Aorta (tissue), 5 donors: ENCODE measurements around the gene TEKTIP1. TPM values are rescaled to one million over a fixed set of nuclear protein-coding genes. Genes with fewer than 3 reads are reported as not detected.

ENCODE experiments used
- ATAC-seq: fragments of 200-7000 bp; cut with Tn5 transposase; one replicate; pipeline ENCODE4 v1.9.1; 2022; ENCODE audit warnings: moderate library complexity; ENCODE audit not compliant: low FRiP score
- DNase-seq, 2 donors: peaks; one replicate each; pipeline ENCODE4 v3.0.0-alpha.2; 2020
- H3K27ac ChIP-seq, 2 donors: one replicate each; pipeline ENCODE4 v1.5.1; 2013; ENCODE audit warnings: low read length in 2 of 2, mild to moderate bottlenecking in 2 of 2, moderate library complexity in 2 of 2, control low read depth in 1 of 2, inconsistent platforms in 1 of 2, low read depth in 1 of 2
- H3K27me3 ChIP-seq, 2 donors: one replicate each; pipeline ENCODE4 v1.6.1; 2013; ENCODE audit warnings: control low read depth in 1 of 2, low read length in 1 of 2, mild to moderate bottlenecking in 1 of 2, moderate library complexity in 1 of 2; ENCODE audit not compliant: insufficient read depth in 2 of 2, control insufficient read depth in 1 of 2
- H3K36me3 ChIP-seq, 2 donors: one replicate each; pipeline ENCODE4 v1.6.1; 2013; ENCODE audit warnings: control low read depth in 1 of 2, low read length in 1 of 2, mild to moderate bottlenecking in 1 of 2; ENCODE audit not compliant: insufficient read depth in 2 of 2, control insufficient read depth in 1 of 2
- H3K4me1 ChIP-seq, 2 donors: one replicate each; pipeline ENCODE4 v1.6.1; 2013; ENCODE audit warnings: low read length in 2 of 2, control low read depth in 1 of 2, mild to moderate bottlenecking in 1 of 2, moderate library complexity in 1 of 2; ENCODE audit not compliant: insufficient read depth in 2 of 2, control insufficient read depth in 1 of 2
- H3K4me3 ChIP-seq, 2 donors: one replicate each; pipeline ENCODE4 v1.5.1; 2013; ENCODE audit warnings: low read length in 2 of 2, control low read depth in 1 of 2, mild to moderate bottlenecking in 1 of 2
- H3K9me3 ChIP-seq: one replicate; pipeline ENCODE4 v1.6.1; 2013; ENCODE audit warnings: mild to moderate bottlenecking, low read length; ENCODE audit not compliant: control insufficient read depth
- whole genome bisulfite sequencing, 2 donors: extraction: QIAGEN DNeasy Blood & Tissue Kit; methylation state at CpG; one replicate each; pipeline ENCODE4 v1.1.7; 2013; 5-methylcytosine and 5-hydroxymethylcytosine counted together
- intact Hi-C, 2 donors: fragments of 100-400 bp; cut with DNase I; formaldehyde crosslinking; loops; one replicate each; pipeline versions ENCODE4 v1.14.2 to v1.15.0; 2022
- polyA plus RNA-seq, 2 donors: library from polyadenylated mRNA; stranded (reverse); fragments of 200-250 nt; gene quantifications; one replicate each; pipeline ENCODE4 v1.2.3, GENCODE V29; 2013
- total RNA-seq, 2 donors: library from RNA; stranded (reverse); fragmentation: NEBNext Ultra II Directional; extraction: Animal tissue kit (Norgen Biotek cat#: 25700); gene quantifications; one replicate each; pipeline ENCODE4 v1.2.1, GENCODE V29; 2021
- donor health status: healthy with polysubstance abuse.
- donor health status: Bipolar disorder and iron deficiency.
- donor health status: DM: no; HTN: no; CAD: no.
- donor health status: DM: no; HTN: no; CAD: no.
- donor health status: DM: yes; HTN: yes; CAD: no.

Gene TEKTIP1
- total and polyA plus RNA-seq, 4 donors, result 0.46 to 2.4 (median 1.8) TPM; not detected in 1

DNA sequence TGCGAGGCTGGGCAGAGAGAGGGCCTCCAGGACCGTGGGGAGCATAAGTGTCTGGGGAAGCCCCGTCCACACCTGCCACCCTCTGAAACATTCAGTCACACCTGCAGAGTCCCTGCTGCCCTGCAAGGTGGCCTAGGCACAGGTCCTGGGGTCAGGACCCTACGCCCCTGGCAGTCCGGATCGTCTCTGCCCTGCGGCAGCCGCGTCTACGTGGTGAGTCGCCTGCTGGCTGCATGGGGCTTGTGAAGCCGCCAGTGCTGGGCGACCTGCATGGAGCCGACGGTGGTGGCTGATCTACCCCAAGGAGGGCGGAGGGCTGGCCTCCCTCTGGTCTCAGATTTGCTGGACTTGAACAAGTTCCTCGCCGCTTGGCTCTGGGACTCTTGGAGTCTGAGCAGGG, 19.8 kb upstream of the TEKTIP1 start:
- H3K4me1 ChIP-seq, result no peaks in the 10 kb centered on the region
- 80% methylated on average over 12 to 18 of the region's 18 CpGs for WGBS, 2 donors
- intact Hi-C loops, result no loop called here
- DNase-seq (no peak), ATAC-seq (no peak)
- no peak overlapping the region for H3K27ac ChIP-seq
- no peak overlapping the region for H3K4me3 ChIP-seq
- no peaks in the 10 kb centered on the region for H3K36me3 ChIP-seq
- no peaks in the 10 kb centered on the region for H3K9me3 ChIP-seq
- no peaks in the 10 kb centered on the region for H3K27me3 ChIP-seq

DNA sequence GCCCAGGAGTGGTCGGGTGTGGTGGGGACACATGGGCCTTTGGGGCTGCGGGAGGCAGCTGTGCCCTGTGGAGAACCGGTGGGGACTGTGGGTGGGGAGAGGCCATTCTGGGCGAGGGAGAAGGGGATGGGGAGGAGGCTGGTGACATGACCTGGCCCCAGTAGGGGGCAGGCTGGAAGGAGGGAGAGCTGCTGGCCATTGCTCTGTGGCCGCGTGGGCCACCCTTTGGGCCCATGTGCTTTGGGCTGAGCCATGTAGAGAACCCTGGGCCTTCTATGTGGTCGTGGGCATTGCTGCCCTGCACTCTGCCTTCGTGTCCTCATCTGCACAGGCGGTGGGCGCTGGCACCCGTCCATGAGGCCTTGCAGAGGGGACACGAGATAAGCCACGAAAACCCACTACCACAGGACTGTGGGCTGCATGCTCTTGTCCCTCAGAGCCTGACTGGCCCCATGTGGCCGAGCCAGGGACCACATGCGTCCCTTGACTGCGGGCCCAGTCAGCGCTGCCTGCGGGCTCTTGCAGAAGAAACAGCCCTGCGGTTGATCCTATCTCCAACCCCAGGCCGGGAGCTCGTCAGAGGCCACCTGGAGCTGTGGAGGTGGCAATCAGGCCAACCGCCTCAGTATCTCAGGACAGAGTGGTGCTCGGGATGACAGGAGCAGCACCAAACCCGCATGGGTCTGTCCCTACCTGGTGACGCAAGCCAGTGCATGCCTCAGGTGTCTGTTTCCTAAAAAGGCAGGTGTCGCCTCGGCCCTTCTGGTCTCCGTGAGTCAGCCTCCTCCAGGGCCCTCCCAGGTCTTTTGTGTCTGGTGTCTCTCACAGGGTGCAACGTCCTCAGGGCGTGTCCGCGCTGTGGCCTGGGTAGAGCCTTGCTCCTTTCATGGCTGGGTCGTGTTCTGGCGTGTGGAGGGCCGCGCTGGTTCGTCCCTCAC, 18.5 kb upstream of the TEKTIP1 start:
- intact Hi-C loops, result no loop called here
- ATAC-seq (no peak), DNase-seq (no peak)
- 83 to 85% methylated on average over 37 of the region's 37 CpGs for WGBS, 2 donors
- Histone ChIP-seq H3K9me3 (no peaks in the 10 kb centered on the region), H3K4me1 (no peaks in the 10 kb centered on the region), H3K27ac (no peak overlapping the region), H3K36me3 (no peaks in the 10 kb centered on the region), H3K27me3 (no peaks in the 10 kb centered on the region), H3K4me3 (no peak overlapping the region)

DNA sequence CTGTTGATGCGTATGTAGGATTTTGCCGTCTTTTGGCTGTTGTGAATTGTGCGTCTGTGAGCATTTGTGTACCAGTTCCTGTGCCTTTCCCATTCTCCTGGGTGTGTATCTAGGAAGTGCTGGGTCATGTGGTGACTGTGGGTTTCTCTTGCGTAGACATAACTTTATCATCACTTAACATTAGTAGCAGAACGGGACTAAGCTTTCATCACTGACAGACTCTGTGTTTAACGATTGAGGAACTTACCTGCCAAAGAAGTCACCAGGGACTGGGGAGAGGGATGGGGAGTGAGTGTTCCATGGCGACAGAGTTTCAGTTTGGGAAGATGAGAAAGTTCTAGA, 17.9 kb upstream of the TEKTIP1 start:
- ATAC-seq, result no peak
- intact Hi-C loops, result no loop called here

DNA sequence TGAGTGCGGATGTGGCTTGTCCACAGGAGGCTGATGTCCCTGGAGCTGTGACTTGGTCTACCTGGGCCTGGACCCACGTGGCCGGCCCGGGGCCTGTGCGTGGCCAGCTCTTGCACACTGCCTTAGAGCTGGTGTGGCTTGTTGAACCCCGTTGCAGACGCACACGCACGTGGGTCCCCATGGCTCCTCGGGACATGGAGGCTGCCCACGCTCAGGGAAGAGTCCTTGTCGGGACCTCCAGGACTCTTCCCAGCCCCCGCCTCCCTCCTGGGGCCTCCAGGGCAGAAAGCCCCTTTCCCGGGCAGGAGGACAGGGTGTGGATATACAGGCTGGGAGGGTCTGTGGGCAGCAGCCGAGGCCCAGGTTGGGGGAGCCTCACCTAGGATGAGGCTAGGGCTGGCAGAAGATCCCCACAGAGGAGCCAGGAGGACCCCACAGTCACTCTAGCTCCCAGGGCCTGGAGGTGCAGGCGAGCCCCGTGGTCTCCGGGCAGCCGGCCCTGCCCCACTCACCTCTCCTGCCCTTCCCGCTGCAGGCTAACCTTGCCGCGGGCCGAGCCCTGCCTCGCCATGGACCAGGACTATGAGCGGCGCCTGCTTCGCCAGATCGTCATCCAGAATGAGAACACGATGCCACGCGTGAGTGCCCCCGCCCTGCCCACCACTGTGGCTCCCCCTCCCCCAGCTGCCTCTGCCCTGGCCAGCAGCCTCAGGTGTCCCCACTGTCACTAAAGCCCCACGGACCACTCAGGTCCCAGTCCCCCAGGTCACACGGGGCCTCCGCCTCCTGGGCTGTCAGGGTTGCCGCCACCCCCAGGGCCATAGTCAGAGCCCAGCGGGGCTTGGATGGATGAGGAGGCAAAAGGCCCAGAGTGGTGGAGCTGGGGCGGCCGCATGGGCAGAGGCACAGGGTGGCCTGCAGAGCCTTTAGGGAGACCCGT, 16.3 kb upstream of the TEKTIP1 start:
- Histone ChIP-seq H3K27me3 (no peaks in the 10 kb centered on the region), H3K4me1 (no peaks in the 10 kb centered on the region), H3K4me3 (no peak overlapping the region), H3K27ac (no peak overlapping the region), H3K36me3 (no peaks in the 10 kb centered on the region), H3K9me3 (no peaks in the 10 kb centered on the region)
- WGBS, 2 donors, result 90 to 92% methylated on average over 40 of the region's 40 CpGs
- ATAC-seq (no peak), DNase-seq (no peak)
- intact Hi-C loops, result no loop called here

More for the DNA sequence above, 17.9 kb upstream of the TEKTIP1 start:
- no peaks in the 10 kb centered on the region for H3K4me1 ChIP-seq
- H3K4me3 ChIP-seq, result no peak overlapping the region
- H3K36me3 ChIP-seq, result no peaks in the 10 kb centered on the region
- DNase-seq, result no peak
- H3K27me3 ChIP-seq, result no peaks in the 10 kb centered on the region
- no peaks in the 10 kb centered on the region for H3K9me3 ChIP-seq
- WGBS, 2 donors, result 85 to 86% methylated on average over 7 of the region's 7 CpGs
- no peak overlapping the region for H3K27ac ChIP-seq

DNA sequence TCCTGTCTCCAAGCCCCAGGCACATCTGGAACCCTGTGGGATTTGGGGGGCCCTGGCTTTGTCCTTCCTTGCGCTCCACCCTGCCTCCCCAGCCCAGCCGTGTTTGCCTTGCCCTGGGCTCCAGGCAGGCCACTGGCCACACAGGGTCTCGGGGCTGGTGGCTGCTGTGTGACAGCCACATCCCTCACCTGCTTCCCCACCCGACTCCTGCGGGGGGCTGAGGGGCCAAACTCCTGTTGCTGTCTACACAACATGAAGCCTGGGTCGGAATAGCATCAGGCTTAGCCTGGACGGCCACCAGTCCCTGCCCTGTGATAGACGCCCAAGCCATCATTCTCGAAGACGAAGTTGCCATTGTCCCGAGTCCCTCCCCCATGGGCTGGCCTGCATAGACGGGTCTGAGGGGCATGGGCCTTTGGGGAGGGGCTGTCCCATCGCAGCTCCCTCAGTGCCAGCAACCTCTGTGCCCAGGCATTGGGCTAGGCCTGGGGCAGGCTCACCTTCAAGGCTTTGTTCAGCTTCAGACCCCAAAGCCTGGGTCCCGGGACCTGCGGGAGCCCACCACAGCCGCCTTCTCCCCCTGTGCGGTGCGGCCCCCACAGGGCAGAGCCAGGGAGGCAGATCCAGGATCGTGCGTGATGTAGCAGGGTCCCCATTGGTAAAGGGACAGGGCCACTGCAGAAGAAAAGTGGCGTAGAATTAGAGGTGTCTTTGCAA, 15.5 kb upstream of the TEKTIP1 start:
- no peak overlapping the region for H3K27ac ChIP-seq
- H3K4me3 ChIP-seq, result no peak overlapping the region
- H3K27me3 ChIP-seq, result no peaks in the 10 kb centered on the region
- no peaks in the 10 kb centered on the region for H3K4me1 ChIP-seq
- DNase-seq, result no peak
- no peaks in the 10 kb centered on the region for H3K36me3 ChIP-seq
- intact Hi-C loops, result no loop called here
- ATAC-seq, result no peak
- WGBS, 2 donors, result 86 to 88% methylated on average over 21 of the region's 21 CpGs
- H3K9me3 ChIP-seq, result no peaks in the 10 kb centered on the region

GRCh38 chr19:3524078-3524842, 14.7 kb upstream of the TEKTIP1 start:
- H3K9me3 ChIP-seq, result no peaks in the 10 kb centered on the region
- no peaks in the 10 kb centered on the region for H3K36me3 ChIP-seq
- H3K4me1 ChIP-seq, result no peaks in the 10 kb centered on the region
- H3K4me3 ChIP-seq, result no peak overlapping the region
- WGBS, 2 donors, result 89 to 91% methylated on average over 33 of the region's 33 CpGs
- H3K27ac ChIP-seq, result no peak overlapping the region
- ATAC-seq (no peak), DNase-seq (no peak)
- intact Hi-C loops, result no loop called here
- no peaks in the 10 kb centered on the region for H3K27me3 ChIP-seq

GRCh38 chr19:3524904-3525451, 14.0 kb upstream of the TEKTIP1 start:
- Histone ChIP-seq H3K27ac (no peak overlapping the region), H3K27me3 (no peaks in the 10 kb centered on the region), H3K36me3 (no peaks in the 10 kb centered on the region), H3K4me1 (no peaks in the 10 kb centered on the region), H3K9me3 (no peaks in the 10 kb centered on the region), H3K4me3 (no peak overlapping the region)
- 93 to 94% methylated on average over 20 of the region's 20 CpGs for WGBS, 2 donors
- ATAC-seq, result no peak
- intact Hi-C loops, result no loop called here
- DNase-seq, result no peak
